GM12873 (cell line): ENCODE data around the gene SLC37A4.

ENCODE experiments used
- CTCF ChIP-seq: IDR thresholded peaks from 2 replicates; pipeline ENCODE4 v1.5.1; 2012; ENCODE audit warnings: low read depth, mild to moderate bottlenecking, moderate library complexity, low read length, control low read depth; ENCODE audit not compliant: insufficient read depth; ENCODE audit errors: missing control alignments

Gene SLC37A4

DNA sequence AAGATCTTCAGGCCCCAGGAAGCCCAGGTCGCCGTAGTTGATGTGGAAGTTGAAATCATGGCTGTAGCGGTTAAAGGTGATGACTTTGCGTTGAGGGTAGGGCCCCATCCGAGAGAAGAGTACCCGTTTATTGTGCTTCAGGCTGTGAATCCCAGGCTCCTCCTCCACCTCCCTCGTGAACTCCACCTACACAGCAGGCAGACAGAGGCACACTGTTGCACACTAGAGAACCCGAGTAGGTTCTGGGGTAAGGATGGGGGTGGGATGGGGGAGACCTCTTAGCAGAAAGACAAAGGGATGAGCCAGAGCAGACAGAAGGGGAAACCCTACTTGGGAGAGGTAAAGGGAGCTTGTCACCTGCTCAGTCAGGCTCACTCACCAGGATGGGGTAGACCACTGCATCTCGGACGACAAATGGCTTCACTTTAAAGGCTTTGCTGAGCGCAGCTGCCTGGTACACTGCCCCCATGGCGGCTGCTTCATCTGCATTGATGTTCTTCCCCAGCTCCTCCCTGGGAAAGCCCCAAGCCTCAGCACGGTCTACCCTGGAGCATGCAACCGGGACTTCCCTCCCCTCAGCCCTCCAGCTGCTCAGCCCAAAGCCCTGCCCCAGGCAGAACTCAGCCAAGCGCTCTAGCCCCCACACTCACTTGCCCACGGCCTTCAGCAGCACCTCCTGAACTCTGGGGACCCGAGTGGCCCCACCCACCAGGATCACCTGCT lies 20.9 kb upstream of the SLC37A4 start:
- TF ChIP-seq CTCF = no peak

GRCh38 chr11:119049081-119049480 lies 18.4 kb upstream of the SLC37A4 start:
- TF ChIP-seq CTCF = no peak

GRCh38 chr11:119048644-119049043 lies 18.0 kb upstream of the SLC37A4 start:
- TF ChIP-seq CTCF = no peak

GRCh38 chr11:119047205-119047604 lies 16.5 kb upstream of the SLC37A4 start:
- no peak for TF ChIP-seq CTCF

- no peak for TF ChIP-seq CTCF
These were observed 15.8 kb upstream of the SLC37A4 start for GRCh38 chr11:119046489-119046888.

DNA sequence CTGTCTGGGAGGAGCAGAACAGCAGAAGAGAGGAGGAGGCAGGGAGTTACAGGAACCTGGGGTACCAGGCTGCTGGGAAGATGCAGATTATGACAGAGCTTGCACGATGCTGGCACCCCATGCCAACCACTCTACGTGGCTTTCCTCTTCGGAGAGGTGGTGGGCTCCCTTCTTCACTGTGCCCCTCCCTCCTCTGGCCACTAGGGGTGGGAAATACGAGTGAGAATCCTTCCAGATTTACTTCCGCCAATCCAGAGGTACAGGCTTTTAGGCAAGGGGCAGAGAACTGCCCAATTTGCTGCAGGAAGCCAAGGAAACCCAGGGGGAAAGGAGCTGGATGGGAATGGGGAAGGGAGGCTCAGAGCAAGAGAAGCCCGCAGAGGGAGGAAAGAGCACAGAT lies 14.0 kb upstream of the SLC37A4 start:
- peak; percentile 37 for TF ChIP-seq CTCF

DNA sequence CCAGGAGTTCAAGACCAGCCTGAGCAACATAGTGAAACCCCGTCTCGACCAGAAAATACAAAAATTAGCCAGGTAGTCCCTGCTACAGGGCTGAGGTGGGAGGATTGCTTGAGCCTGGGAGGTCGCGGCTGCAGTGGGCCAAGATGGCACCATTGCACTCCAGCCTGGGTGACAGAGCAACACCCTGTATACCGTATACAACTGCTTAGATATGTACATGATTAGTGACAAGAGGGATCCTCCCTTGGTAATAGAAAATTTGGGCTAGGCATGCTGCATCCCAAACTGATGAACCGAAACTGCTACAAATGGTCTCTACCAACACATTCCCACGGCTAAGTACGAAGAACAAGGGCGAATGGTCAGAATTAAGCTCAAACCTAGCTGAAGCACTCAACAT lies 12.2 kb upstream of the SLC37A4 start:
- TF ChIP-seq CTCF = no peak
